PC-9 (cell line): Measurements from ENCODE around the gene SEL1L3.

Source experiments
- CTCF ChIP-seq: fragments of 200-600 bp; sonication (generic); conservative IDR thresholded peaks from 2 replicates; pipeline ENCODE4 v1.6.1; 2017; ENCODE audit warnings: mixed run types, antibody characterized with exemption, mild to moderate bottlenecking, moderate library complexity
- EZH2 ChIP-seq: fragments of 200-600 bp; sonication (generic); IDR thresholded peaks from 2 replicates; pipeline ENCODE4 v1.8.0; 2017; ENCODE audit warnings: antibody characterized with exemption, low read depth

GRCh38 chr4:25703731-25704388, 158.9 kb downstream of the SEL1L3 start:
- no peak for TF ChIP-seq CTCF
- TF ChIP-seq EZH2, result no peak
